ENCODE measurements around the gene PRKD2.
"Not testable (repeated sequence)": the region's sequence is repeated elsewhere in the genome, so short reads cannot be mapped to it uniquely, and the experiment has no call there.

Gene PRKD2

GRCh38 chr19:46714444-46715106 lies 2.3 kb downstream of the PRKD2 start:
- DNase-seq (ENCODE audit: low spot score), result peak; percentile 83
- in situ Hi-C loops (cut with MboI; ENCODE audit: low sequenced_read_pairs, unreplicated experiment), result no loop called here
- TF ChIP-seq CTCF (IDR thresholded peaks at IDR 0.05; ENCODE audit: borderline replicate concordance, control extremely low read depth, extremely low read depth, insufficient read depth, missing control alignments), result no peak

- DNase-seq (ENCODE audit: low spot score), result peak; percentile 85
- no peak for TF ChIP-seq CTCF (IDR thresholded peaks at IDR 0.05; ENCODE audit: borderline replicate concordance, control extremely low read depth, extremely low read depth, insufficient read depth, missing control alignments)
These were observed 3.0 kb downstream of the PRKD2 start for GRCh38 chr19:46713781-46714443.

GRCh38 chr19:46712768-46713338 lies 4.1 kb downstream of the PRKD2 start:
- in situ Hi-C loops (cut with MboI; ENCODE audit: low sequenced_read_pairs, unreplicated experiment); DNase-seq (ENCODE audit: low spot score): not testable (repeated sequence)

More at GRCh38 chr19:46713781-46714443, 3.0 kb downstream of the PRKD2 start:
- in situ Hi-C loops (cut with MboI; ENCODE audit: low sequenced_read_pairs, unreplicated experiment), result no loop called here

- DNase-seq (ENCODE audit: low spot score), result no peak
- in situ Hi-C loops (cut with MboI; ENCODE audit: low sequenced_read_pairs, unreplicated experiment), result no loop called here
- no peak for TF ChIP-seq CTCF (IDR thresholded peaks at IDR 0.05; ENCODE audit: borderline replicate concordance, control extremely low read depth, extremely low read depth, insufficient read depth, missing control alignments)
These were observed 6.2 kb downstream of the PRKD2 start for GRCh38 chr19:46710687-46711086.

GRCh38 chr19:46704379-46705076 lies 12.4 kb downstream of the PRKD2 start:
- in situ Hi-C loops (cut with MboI; ENCODE audit: low sequenced_read_pairs, unreplicated experiment), result no loop called here
- peak; percentile 93 for DNase-seq (ENCODE audit: low spot score)
- peak; percentile 93 for TF ChIP-seq CTCF (IDR thresholded peaks at IDR 0.05; ENCODE audit: borderline replicate concordance, control extremely low read depth, extremely low read depth, insufficient read depth, missing control alignments)

GRCh38 chr19:46700704-46701103 lies 16.2 kb downstream of the PRKD2 start:
- TF ChIP-seq CTCF (IDR thresholded peaks at IDR 0.05; ENCODE audit: borderline replicate concordance, control extremely low read depth, extremely low read depth, insufficient read depth, missing control alignments), result no peak
- DNase-seq (ENCODE audit: low spot score), result no peak
- in situ Hi-C loops (cut with MboI; ENCODE audit: low sequenced_read_pairs, unreplicated experiment), result no loop called here
